Measurements from ENCODE around the gene CEPT1. TPM values are rescaled to one million over a fixed set of nuclear protein-coding genes. Genes with fewer than 3 reads are reported as not detected.
A peak's percentile ranks its signal among the peaks of the same experiment; 100 is the strongest.
"Not testable (repeated sequence)": the region's sequence is repeated elsewhere in the genome, so short reads cannot be mapped to it uniquely, and the experiment has no call there.

Gene CEPT1
- total RNA-seq, 1 experiment from 2014 or later = 45.4 TPM

DNA sequence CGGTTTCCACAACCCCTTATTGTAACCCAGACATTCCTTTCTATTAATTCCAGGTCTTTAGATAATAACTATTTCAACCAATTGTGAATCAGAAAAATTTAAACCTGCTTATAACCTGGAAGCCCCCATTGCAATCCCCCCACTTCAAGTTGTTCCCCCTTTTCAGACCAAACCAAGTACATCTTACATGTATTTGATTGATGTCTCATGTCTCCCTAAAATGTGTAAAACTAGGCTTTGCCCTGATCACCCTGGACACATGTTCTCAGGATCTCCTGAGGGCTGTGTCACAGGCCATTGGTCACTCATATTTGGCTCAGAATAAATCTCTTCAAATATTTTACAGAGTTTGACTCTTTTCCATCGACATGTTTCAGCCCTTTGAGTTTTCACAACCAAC is 75.3 kb downstream of the CEPT1 start:
- not testable (repeated sequence) for H3K36me3 ChIP-seq; H3K27ac ChIP-seq; H3K27me3 ChIP-seq (replicated peaks); H3K4me3 ChIP-seq; DNase-seq (ENCODE audit: low read depth in 1 of 2, low spot score in 2 of 2); H3K9me3 ChIP-seq (replicated peaks); H3K4me1 ChIP-seq (replicated peaks)

DNA sequence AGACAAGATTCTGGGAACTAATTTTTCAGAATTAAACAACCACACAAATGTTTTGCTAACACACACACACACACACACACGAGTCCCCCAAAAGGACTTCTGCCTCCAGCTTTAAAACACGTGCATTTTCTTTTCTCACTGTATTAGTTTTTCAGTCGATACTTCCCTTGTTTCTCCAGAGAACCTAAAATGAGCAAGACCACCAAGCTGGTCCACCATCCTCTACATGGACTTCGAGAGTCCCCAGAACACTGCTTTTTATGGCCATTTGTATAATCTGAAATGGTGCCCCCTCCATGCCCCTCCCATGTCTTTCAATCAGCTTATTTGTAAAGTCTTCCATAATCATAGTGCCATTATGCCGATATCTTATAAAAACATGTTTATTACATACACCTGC is 76.7 kb downstream of the CEPT1 start:
- no peaks in the 10 kb centered on the region for H3K9me3 ChIP-seq (replicated peaks)
- H3K27me3 ChIP-seq (replicated peaks) = no peaks in the 10 kb centered on the region; the same call in 1 of the 2 replicates
- H3K27ac ChIP-seq = no peak overlapping the region
- no peak for DNase-seq (ENCODE audit: low read depth in 1 of 2, low spot score in 2 of 2)
- no peak overlapping the region for H3K4me3 ChIP-seq
- H3K4me1 ChIP-seq (replicated peaks) = no peaks in the 10 kb centered on the region
- H3K36me3 ChIP-seq = no peaks in the 10 kb centered on the region

DNA sequence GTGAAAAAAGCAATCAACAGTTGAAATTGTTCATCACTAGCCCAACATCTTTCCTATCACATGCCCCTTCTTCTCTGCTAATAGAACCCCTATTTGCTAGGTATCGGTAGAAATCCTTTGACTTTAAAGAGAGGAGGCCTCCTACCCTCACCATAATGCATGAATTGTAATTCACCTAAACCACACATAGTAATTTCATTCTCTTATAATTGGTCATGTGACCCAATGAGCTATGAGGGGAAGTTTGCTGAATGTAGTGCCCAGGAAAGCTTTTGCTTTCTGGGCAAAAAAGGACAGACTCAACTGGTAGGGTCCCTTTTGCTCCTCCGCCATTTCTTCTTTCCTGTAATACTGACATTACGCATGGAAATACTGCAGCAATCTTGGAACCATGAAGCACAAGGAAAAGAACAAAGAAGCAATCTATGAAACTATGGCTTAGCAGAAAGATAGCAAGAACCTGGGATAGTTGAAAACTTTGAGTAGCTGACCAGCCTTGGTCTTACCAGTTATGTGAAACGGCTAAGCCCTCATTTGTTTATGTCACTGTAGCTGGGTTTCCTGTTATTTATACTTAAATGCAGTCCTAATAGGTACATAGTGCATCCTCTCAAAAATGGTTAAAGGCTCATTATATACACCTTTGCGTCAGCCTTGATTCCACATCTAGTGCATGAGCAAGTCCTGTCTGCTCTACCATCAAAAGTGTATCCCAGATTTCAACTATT is 77.3 kb downstream of the CEPT1 start:
- Histone ChIP-seq H3K27ac (no peak overlapping the region), H3K4me1 (replicated peaks) (no peaks in the 10 kb centered on the region), H3K4me3 (no peak overlapping the region), H3K36me3 (no peaks in the 10 kb centered on the region), H3K9me3 (replicated peaks) (no peaks in the 10 kb centered on the region), H3K27me3 (replicated peaks) (no peaks in the 10 kb centered on the region; the same call in 1 of the 2 replicates)
- no peak for DNase-seq (ENCODE audit: low read depth in 1 of 2, low spot score in 2 of 2)

DNA sequence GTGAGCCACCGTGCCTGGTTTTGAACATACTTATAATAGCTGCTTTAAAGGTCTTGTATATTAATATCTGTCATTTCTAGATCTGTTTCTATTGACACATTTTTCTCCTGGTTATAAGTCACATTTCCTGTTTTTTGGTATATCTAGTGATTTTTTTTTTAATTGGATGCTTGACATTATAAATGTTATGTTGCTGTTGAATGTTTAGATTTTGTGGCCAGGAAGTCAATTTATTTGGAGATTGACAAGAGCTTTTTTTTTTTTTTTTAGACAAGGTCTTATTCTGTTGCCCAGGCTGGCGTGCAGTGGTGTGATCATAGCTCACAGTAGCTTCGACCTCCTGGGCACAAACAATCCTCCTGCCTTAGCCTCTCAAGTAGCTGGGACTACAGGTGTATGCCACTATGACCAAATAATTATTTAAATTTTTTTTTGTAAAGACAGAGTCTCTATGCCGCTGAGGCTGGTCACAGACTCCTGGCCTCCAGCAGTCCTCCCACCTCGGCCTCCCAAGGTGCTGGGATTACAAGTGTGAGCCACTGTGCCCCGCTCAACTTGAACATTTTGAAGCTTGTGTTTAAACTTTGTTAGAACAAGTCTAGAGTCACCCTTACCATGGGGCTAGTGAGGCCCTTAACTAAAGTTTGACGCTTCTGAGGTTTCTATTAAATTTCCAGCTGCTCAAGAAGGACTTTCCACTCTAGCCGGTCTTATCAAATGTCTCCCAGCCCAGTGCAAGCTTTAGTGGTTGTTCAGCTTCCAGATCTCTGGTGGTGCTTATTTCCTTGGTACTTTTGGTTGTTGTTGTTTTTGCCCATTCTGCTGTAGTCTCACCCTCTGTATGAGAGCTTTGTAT is 78.9 kb downstream of the CEPT1 start:
- no peak overlapping the region for H3K4me3 ChIP-seq
- H3K27me3 ChIP-seq (replicated peaks) = no peaks in the 10 kb centered on the region
- no peak overlapping the region for H3K27ac ChIP-seq
- no peaks in the 10 kb centered on the region for H3K9me3 ChIP-seq (replicated peaks)
- H3K36me3 ChIP-seq = no peaks in the 10 kb centered on the region
- H3K4me1 ChIP-seq (replicated peaks) = no peaks in the 10 kb centered on the region
- no peak for DNase-seq (ENCODE audit: low read depth in 1 of 2, low spot score in 2 of 2)

DNA sequence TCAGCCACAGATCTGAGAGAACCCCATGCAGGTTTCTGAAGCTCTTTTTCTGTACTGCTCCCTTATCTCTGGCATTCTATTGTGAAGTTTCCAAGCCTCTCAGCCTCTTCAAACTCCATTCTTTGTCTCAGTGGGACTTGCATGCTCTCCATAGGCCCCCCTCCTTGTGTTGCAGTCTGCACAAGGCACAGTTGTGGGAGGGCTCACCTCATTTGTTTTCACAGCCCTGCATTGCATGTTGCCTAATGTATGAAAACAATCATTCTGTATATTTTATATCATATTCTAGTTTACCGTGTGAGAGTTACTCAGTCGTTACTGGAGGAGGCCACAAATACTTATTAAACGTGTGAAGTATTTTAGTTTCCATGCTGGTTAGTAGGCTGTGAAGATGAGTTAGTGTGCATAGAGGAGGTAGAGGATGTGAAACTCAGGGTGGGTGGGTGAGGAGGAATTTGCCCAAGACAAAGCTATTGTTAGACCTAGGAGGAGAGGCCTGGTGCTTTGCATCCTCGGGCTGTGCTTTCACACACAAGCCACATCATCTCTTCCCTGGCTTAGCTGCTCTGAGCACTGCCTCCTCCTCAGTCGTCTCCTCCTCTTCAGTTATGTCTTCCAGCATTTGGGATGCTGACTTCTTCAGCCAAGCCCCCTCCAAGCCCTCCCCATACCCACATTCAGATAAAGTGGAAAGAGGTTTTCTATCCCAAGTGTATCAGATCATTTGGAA is 79.7 kb downstream of the CEPT1 start:
- Histone ChIP-seq H3K4me1 (replicated peaks) (no peaks in the 10 kb centered on the region), H3K4me3 (no peak overlapping the region), H3K9me3 (replicated peaks) (no peaks in the 10 kb centered on the region), H3K27ac (no peak overlapping the region), H3K27me3 (replicated peaks) (no peaks in the 10 kb centered on the region), H3K36me3 (no peaks in the 10 kb centered on the region)
- no peak for DNase-seq (ENCODE audit: low read depth in 1 of 2, low spot score in 2 of 2)

DNA sequence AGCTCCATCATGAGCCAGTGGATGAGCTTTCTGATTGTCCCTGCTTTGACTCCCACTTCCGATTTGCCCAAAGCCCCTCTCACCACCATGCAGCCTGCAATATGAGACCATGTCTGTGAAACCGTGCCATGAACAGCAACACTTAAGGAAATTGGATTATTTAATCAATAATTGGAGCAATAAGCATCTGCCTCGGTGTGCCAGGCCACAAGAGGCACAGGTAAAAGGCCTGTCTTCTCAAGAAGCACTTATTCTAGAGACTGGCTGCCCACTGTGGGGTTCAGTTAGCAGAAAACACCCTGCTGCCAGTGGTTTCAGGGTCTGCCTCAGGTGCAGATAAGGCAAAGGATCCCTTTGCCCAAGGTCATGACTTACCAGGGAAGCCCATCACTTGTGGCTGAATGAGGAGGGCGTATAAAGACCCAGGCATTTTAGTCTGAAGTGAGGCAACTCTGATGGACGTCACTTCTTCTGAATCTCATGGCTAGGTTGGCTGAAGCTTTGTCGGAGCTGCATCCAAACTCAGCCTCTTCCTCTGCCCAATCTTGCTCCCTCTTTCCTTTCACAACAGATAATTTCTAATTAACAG is 80.4 kb downstream of the CEPT1 start:
- Histone ChIP-seq H3K27me3 (replicated peaks) (no peaks in the 10 kb centered on the region), H3K4me3 (no peak overlapping the region), H3K27ac (no peak overlapping the region), H3K9me3 (replicated peaks) (no peaks in the 10 kb centered on the region), H3K4me1 (replicated peaks) (no peaks in the 10 kb centered on the region), H3K36me3 (no peaks in the 10 kb centered on the region)
- no peak for DNase-seq (ENCODE audit: low read depth in 1 of 2, low spot score in 2 of 2)

DNA sequence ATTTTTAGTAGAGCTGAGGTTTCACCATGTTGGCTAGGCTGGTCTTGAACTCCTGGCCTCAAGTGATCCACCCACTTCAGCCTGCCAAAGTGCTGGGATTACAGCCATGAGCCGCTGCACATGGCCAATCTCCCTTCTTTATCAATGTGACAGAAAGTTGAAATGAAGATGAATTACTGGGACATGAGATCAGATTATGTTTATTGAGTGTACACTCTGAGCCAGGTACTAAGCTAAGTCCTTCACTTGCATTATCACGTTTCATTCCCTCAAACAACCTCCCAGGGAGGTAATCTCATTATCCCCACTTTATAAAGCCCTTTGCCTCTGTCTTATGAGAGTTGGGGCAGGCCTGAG is 81.2 kb downstream of the CEPT1 start:
- Histone ChIP-seq H3K27ac (no peak overlapping the region), H3K27me3 (replicated peaks) (no peaks in the 10 kb centered on the region), H3K4me1 (replicated peaks) (no peaks in the 10 kb centered on the region), H3K4me3 (no peak overlapping the region), H3K36me3 (no peaks in the 10 kb centered on the region), H3K9me3 (replicated peaks) (no peaks in the 10 kb centered on the region)
- DNase-seq (ENCODE audit: low read depth in 1 of 2, low spot score in 2 of 2) = no peak

DNA sequence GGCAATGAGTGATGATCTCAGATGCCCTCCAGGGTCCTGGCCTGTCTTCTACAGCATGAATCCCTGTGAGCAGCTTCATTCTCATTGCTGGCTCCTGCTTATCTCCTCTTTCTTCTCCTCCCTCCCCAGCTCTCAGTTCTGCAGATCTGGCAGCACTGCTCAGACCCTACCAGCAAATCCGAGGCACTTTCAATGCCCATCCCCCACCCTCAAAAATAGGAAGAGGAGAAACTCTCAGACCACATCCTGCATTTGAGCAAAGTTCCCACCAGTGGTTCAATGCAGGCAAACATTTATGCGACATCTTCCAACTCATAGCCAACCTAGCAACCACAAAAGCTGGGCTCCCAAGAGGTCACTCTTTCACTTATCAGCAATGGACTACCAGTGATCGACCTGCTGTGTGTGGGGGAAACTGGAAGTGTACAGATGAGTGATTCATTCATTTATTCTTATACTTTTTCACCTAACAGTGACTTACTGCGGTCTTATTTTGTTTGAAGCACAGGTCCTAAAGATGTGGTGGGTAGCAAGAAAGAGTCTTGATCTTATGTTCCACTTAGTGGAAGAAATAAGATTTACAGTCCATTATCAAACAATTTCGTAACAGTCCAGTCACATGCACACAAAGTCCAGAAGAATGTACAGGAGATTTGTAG is 81.7 kb downstream of the CEPT1 start:
- Histone ChIP-seq H3K36me3 (no peaks in the 10 kb centered on the region), H3K4me1 (replicated peaks) (no peaks in the 10 kb centered on the region), H3K27ac (no peak overlapping the region), H3K9me3 (replicated peaks) (no peaks in the 10 kb centered on the region), H3K4me3 (no peak overlapping the region), H3K27me3 (replicated peaks) (no peaks in the 10 kb centered on the region)
- DNase-seq (ENCODE audit: low read depth in 1 of 2, low spot score in 2 of 2) = no peak

DNA sequence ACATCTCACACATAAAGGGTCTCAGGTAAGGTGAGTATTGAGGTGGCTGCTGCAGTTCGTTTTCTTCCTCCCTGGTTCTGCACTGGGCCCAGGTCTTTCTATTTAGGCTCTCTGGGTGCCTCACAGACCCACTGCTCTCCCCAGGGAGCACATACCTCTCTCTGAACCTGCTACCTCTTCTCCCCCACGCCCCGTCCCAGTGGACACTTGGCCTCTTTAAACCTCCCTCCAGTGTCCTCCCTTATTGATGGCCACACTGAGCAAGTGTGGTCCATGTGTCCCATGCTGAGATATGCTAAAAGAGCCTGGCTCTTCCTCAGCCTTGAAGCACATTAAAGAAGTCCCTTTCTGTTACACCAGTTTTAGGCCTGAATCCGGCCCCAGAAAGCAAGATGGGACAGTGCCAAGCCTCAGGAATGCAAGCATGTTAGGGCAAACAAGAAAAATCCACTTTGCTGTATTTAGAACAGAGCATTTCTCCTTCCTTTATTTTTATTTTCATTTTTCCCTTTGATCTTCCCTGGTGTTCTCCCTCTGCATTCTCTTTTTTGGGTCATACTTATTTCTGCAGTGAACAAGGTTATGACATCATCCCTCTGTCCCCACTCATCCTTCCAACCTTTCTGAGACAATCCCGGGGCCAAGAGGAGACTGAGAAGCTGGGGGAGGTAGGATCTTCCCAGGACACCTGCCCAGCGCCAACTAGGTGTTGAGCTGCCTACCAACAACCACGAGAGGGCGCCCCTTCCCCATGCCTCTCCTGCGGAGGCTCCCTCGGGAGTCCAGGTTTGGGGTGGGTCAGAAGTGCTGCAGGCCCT is 82.5 kb downstream of the CEPT1 start:
- Histone ChIP-seq H3K27me3 (replicated peaks) (no peaks in the 10 kb centered on the region), H3K4me3 (no peak overlapping the region), H3K4me1 (replicated peaks) (no peaks in the 10 kb centered on the region), H3K36me3 (no peaks in the 10 kb centered on the region), H3K27ac (no peak overlapping the region), H3K9me3 (replicated peaks) (no peaks in the 10 kb centered on the region)
- DNase-seq (ENCODE audit: low read depth in 1 of 2, low spot score in 2 of 2) = peak; percentile 47 to 70

DNA sequence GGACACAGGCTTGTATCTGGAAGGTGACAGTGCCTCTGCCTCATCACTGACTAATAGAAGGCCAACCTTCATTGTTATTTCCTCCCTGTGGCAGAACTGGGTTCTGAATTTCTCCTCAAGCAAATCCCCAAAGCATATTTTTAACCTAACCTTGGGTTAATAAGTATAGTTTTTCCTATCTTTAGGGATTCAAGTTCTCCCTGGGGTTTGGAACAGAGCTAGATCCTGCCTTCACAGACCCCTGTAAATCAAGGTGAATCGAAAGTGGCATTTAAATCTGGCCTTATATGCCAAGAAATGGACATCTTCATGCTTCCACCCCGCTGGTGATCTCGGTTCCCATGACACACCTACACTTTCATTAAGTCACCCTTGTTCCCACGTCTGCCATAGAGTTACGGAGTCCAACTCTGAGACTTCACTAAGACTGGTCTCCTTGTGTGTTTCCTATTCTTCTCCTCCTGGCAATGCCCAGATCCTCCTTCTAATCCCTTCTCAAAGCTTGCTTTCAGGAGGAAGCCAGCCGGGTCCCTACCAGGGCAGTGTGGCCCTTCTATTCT is 83.2 kb downstream of the CEPT1 start:
- no peak for DNase-seq (ENCODE audit: low read depth in 1 of 2, low spot score in 2 of 2)
- no peaks in the 10 kb centered on the region for H3K27me3 ChIP-seq (replicated peaks)
- H3K4me3 ChIP-seq = no peak overlapping the region
- no peaks in the 10 kb centered on the region for H3K36me3 ChIP-seq
- H3K9me3 ChIP-seq (replicated peaks) = no peaks in the 10 kb centered on the region
- no peak overlapping the region for H3K27ac ChIP-seq
- no peaks in the 10 kb centered on the region for H3K4me1 ChIP-seq (replicated peaks)

DNA sequence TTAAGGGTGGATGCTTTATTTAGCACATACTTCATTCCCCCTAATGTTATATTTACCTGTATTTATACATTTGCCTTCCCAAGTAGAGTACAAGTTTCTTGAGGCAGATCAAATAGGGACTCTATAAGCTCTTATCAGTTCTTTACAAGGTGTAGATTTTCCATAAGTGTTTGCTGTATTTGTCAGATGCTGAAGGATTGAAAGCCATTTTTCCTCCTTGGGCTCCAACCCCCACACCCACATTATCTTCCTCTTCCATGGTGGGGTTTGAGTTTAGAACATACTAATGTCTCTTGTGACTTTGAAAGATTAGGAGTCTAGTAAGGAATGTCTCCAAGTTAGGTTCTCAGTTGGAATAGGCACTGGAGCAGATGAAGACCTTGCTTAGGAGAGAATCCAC is 85.1 kb downstream of the CEPT1 start:
- no peak overlapping the region for H3K27ac ChIP-seq
- no peaks in the 10 kb centered on the region for H3K9me3 ChIP-seq (replicated peaks)
- no peaks in the 10 kb centered on the region for H3K4me1 ChIP-seq (replicated peaks)
- no peaks in the 10 kb centered on the region for H3K27me3 ChIP-seq (replicated peaks)
- H3K36me3 ChIP-seq = no peaks in the 10 kb centered on the region
- H3K4me3 ChIP-seq = no peak overlapping the region
- DNase-seq (ENCODE audit: low read depth in 1 of 2, low spot score in 2 of 2) = no peak

DNA sequence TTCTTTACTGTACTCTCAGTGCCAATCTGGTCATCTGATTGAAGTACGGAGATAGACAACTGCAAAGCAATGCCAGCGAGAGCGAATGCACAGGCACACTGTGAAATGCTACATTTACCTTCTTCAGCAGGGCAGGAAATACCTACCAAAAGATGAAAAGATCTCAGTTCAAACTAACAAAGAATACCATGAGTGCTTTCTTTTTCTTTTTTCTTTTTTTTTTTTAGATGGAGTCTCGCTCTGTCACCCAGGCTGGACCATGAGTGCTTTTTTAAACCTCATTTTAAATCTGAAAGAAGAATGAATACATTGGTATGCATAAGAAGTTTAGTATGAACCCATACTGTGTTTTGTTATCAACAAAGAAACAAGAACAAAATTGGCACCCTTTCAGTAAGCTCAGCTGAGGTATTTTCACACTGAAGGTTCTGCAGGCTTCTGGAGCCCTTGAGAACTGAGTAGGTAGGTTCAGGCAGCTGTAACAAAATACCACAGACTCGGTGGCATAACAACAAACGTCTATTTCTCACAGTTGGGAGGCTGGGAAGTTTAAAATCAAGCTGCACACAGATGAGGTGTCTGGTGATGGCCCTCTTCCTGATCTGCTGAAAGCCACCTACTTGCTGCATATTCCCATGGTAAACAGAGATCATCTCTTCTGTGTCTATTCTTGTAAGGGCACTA is 85.8 kb downstream of the CEPT1 start:
- DNase-seq (ENCODE audit: low read depth in 1 of 2, low spot score in 2 of 2) = no peak
- H3K27me3 ChIP-seq (replicated peaks) = no peaks in the 10 kb centered on the region
- no peak overlapping the region for H3K27ac ChIP-seq
- H3K9me3 ChIP-seq (replicated peaks) = no peaks in the 10 kb centered on the region
- H3K4me1 ChIP-seq (replicated peaks) = no peaks in the 10 kb centered on the region
- no peak overlapping the region for H3K4me3 ChIP-seq
- no peaks in the 10 kb centered on the region for H3K36me3 ChIP-seq

All from SJSA1 (cell line).